GM11168 (cell line): Measurements from ENCODE around the gene SEMA3D.

ENCODE experiments used
- in situ Hi-C: fragments of 300-500 bp; cut with MboI; formaldehyde crosslinking; loops from one replicate; pipeline ENCODE4 v1.12.0; 2022; ENCODE audit warnings: low sequenced_read_pairs; ENCODE audit not compliant: unreplicated experiment

SEMA3D gene

DNA sequence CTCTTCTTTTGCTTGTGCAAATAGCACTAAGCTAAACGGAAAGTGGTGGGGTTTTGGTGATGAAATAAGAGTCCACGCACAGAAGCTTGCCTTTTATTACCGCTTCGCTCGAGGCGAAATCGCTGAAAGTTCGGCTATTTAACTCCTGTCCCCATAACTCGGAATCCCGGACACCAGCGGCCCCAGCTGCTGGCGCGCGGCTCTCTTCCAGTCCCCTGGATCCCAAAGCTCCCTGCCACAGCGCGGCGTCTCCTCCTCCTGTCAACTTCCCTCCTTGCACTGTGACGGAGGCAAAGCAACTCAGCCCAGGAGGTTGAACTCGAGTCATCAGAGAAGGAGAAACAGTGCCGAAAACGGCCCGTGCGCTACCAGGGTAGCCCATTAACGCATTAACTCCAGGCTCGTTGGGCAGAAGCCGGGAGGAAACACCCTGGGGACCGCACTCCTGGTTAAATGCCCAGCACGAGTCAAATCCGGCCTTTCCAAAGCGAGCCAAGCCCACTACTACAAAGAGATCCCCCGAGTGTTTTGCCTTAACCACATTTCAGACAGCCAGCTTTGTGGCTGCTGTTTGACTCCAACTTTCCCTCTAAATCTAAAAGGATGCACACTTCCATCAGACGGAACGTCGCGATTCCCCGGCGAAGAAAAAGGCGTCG, 1.3 kb downstream of the SEMA3D start:
- in situ Hi-C loops, result no loop called here

DNA sequence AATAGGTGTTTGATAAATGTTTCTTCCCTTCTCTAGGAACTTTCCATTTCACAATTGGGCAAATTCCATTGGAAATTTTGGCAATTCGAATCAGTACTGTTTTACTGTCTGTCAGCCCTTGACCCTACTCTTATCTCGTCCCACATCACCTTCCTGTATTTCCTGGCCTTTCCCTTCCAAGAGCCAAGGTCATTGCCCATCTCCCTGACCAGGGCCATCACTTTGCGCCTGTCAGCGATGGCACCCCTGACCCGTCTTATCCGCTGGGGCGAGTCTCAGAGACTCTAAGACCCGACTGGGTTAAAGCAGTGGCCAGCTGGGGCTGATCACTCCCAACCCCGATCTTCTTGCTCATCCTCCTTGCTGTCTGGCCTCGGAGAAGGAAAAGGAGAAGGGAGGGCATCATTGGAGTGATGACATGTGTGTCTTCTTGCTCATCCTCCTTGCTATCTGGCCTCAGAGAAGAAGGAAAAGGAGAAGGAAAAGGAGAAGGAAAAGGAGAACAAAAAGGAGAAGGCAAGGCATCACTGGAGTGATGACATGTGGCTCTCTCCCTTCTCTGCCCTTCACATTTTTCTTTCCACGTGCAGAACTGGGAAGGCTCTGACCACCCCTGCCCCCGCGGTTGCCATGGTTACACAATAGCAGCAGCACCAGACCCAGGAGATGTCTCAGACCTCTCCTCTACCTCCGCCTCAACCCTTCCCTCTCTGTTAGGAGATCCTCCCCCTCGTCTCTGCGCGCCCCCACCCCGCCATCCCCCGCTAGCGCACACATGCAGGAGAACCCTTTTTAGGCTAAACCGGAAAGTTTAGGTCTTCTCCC, 2.0 kb downstream of the SEMA3D start:
- in situ Hi-C loops, result no loop called here

DNA sequence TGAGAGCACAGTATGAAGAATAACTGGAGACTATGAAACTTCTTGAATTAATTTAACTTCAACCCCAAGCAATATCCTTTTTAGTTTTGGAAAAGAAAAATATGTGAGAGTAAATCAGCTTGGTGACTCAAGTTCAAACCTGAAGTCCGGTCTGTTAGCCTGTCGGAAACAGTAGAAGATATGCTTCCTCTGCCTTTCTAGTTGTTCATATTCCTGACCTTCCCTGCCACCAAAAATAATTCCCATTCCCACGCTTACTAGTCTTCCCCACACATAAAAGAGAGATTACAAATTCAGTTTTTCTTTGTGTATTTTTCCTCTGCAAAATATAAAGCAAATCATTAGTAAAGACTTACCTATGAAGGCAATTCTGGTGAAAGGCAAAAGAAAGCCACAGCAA, 3.6 kb downstream of the SEMA3D start:
- in situ Hi-C loops, result no loop called here

DNA sequence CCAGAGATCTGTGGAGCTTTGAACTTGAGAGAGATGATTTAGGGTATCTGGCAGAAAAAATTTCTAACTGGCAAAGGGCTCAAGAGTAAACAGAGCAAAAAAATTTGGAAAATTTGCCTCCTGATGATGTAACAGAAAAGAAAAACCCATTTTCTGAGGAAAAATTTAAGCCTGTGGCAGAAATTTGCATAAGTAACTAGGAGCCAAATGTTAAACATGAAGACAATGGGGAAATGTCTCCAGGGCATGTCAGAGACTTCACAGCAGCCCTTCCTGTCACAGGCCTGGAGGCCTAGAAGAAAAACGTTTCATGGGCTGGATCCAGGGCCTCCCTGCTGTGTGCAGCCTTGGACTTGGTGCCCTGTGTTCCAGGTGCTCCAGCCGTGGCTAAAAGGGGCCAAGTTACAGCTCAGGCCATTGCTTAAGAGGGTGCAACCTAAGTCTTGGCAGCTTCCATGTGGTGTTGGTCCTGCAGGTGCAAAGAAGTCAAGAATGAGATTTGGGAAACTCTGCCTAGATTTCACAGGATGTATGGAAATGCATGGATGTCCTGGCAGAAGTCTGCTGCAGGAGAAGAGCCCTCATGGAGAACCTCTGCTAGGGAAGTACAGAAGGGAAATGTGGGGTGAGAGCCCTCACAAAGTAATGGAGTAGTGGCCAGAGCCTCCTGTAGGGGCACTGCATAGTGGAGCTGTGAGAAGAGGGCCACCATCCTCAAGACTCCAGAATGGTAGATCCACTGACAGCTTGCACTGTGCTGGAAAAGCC, 8.1 kb downstream of the SEMA3D start:
- in situ Hi-C loops, result no loop called here

DNA sequence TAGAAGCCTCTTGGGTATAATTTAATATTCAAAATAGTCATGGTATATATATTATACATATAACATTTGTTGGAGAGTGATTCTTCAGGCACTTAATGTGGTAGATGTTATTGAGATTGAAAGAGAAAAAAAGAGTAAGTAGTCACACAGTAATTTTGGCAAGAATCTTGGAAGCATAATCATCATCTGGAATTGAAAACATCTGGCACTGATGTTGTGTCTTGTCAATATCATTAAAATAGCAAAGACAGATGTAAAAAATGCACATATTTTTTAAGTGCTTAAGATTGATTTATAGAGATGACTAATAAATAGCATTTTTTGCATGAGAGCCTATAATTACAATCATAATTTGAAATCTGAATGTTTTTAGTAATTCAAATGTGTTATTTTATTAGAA, 9.5 kb downstream of the SEMA3D start:
- in situ Hi-C loops, result no loop called here

DNA sequence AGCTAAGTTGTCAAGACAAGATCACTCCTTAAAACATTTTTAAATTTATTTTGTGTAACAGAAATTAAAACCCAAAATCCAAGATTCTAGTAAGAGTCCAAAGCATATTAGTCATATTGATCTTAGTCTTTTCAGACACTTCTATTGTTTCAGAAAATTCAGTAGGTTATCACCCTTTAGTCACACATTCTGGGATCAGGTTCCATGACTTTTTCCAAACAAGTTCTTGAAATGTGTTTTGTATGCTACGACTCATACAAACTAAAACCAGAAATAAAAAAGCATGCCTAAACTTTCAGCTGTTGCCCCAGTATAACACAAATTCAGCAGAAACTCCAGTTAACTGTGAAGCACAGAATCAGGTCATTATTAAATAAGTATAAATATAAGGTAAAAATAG, 10.7 kb downstream of the SEMA3D start:
- in situ Hi-C loops, result no loop called here

DNA sequence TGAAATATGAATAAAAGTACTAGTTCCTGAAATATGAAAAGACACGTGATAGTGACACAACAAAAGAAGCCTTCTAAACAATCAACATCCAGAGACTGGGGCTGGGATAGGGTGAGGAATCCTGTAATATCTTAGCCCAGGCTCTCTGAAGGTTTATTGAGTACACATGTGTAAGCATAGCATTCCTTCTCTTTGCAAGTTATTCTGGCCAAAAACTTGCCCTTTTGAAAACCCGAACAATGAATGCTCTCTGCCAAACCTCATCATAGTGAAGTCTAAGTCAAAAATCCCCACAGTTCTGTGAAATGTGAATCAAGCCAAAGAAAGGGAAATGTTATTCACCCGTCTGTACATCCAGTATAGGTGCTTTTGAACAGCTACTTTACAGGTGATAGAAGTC, 11.6 kb downstream of the SEMA3D start:
- in situ Hi-C loops, result no loop called here

DNA sequence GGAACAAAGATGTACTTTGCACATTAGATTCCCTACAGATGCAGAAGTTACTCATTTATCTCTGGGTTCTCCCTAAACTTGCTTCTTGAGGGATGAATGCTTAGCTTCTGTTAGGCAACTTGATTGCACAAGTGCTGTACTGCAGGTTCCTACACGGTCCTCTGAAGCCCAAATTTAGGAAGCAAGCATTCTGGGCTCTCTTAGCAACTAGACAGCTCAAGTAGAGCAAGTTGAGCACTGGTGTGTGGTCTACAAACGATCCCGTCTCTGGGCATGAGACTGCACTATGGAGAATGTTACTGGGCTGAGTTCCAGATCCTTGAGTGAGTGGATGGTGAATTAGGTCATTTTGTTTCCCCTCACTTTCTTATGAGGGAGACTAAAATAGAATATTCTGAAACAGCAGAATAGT, 14.3 kb downstream of the SEMA3D start:
- in situ Hi-C loops, result no loop called here

DNA sequence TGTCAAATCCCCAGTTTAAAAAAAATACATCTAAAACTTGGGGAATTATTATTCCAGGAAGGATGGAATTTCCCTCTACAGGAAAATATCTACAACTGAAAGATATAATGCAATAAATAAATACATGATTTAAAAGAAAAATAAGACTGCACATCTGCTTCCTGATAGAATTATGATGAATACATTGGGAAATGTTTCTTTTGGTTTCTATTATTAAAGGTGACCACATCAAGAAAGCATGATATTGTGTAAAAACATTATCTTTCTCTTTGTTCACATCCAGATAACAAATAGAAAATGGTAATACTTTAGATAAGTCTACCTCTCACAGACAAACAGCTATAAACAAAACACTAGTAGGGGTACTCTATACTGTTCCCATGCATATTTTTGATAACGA, 19.2 kb downstream of the SEMA3D start:
- in situ Hi-C loops, result no loop called here

DNA sequence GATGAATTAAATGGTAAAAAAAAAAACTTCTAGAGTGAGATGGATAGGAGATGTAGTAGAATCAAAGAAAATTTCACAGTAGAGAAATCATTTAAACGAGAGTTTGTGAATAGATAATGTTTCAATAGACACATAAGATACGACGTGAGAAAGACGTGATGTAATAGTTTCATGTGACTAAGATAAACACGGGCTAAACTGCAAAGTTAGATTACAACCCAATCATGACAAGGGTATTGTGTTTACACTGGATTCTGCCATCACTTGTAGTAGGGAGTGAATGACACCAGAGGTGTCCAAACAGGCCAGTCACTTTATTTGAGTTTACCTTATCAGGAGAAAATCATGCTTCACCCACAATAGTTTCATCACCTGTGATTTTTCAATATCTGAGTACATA, 21.6 kb downstream of the SEMA3D start:
- in situ Hi-C loops, result no loop called here

DNA sequence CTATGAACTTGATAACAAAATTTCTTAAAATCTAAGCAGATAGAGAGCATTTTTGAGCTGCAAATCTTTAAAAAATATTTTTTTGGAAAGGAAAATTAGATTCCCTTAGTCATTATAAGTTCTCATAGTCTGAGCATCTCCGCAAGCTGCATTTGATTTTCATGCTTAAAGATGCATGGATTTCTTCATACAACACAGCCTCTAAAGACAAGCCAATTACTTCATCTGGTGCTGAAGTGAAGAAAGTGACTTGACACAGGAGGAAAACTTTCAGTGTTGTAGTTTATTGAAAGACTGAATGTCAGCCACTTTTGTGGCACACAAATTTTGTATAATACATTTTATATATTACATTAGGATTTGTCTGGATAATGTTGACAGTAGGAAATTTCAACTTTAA, 22.5 kb downstream of the SEMA3D start:
- in situ Hi-C loops, result no loop called here

DNA sequence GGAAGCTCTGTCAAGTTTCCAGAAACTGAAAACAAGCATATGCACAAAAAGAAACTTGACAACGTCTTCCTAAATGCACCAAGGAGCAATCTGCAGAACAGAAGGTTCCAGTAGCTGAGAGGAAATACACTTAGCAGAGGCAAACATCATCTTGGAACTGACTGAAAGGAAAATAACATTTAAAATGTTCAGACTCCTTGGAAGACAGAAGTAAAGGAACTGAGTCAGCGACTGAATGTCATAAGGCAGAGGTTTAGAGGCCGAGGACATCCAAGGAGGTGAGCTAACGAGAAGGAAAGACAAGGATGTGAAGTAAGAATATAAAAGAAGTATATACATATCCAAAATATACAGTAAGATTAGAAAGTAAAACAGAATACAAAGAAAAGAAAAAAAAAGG, 24.1 kb downstream of the SEMA3D start:
- in situ Hi-C loops, result no loop called here

DNA sequence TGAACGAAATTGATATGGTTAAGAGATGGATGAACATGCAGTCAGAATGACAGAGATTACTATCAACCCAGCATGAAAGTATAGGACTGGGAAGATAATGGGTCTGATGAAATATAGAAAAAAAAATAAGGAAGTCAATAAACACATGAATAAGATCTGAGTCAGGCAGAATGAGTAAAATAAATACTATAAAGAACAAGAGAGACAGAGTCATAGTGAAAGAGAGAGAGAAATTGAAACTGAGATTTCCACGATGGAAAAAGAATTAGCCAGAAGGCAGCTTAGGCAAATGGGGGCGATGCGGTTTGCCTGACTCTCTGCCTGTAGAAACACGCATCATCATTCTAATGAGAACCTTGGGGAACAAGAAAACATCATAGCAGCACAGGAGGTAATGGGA, 26.6 kb downstream of the SEMA3D start:
- in situ Hi-C loops, result no loop called here

DNA sequence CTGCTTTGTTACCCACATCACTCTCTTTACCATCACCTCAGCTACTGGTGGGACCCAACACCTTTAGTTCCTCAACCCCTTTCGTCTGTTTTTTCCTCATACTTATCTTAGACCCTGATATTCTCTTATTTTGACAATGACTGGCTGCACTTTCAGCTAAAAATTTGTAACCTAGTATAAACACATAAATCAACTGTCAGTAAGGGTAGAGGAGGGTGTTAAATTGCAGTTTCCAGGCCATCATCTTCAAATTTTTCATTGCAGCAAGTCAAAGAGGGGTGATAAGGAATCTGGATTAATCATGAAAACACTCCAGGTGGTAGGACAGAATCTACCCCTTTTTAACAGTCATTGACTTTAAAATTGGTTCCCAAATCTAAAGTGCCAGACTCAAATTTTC, 27.9 kb downstream of the SEMA3D start:
- in situ Hi-C loops, result no loop called here

DNA sequence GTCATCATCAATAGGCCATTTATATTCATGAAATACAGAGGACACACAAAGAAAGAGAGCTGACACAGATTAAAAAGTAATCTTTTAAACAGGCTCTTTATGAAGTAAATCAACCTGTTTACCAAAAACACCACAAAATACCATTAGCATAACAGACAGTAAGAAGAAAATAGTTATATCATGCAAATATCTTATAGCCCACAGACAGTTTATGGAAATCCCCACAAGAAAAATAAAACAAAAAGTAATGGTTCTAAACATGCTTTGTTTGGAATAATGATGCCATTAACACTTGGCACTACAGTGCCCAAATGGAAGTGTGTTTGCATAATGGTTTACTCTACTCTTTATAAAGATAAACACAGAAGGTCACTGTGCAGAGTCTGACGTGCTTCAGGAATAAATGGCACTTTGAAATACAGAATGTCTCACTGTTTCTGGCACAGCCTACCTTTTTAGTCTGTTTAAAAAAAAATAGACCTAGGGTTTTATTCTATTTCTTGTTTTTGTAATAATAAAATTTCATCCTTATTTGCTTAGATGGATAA, 30.1 kb downstream of the SEMA3D start:
- in situ Hi-C loops, result no loop called here

DNA sequence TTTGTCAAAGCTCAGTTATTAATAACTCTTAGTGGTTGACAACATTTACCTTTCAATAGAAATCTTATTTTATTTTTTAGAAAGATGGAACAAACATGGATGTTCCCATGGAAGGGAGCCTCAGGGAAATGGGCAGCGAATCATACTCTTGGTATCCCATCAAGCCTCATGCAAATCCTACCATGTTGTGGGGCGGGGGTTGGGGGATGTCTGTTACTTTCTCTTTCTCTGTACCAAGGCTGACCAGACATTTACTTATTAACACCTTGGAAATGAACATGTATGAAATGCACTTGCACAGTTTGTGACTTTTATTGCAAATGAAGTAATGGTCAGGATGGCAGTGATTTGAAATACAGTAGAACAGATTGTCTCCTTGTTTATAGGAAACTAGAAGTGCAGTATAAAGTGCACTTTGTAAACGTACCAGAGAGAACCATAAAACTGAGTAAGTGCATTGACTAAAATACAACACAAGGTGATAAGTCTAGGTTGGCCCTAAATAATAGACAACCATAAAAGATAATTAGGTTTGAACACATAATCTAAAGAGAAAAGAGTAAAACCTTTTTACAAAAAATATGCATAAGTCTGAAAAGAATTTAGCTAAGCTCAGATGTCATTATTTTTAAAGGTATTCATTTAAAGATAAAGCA, 32.4 kb downstream of the SEMA3D start:
- in situ Hi-C loops, result no loop called here

DNA sequence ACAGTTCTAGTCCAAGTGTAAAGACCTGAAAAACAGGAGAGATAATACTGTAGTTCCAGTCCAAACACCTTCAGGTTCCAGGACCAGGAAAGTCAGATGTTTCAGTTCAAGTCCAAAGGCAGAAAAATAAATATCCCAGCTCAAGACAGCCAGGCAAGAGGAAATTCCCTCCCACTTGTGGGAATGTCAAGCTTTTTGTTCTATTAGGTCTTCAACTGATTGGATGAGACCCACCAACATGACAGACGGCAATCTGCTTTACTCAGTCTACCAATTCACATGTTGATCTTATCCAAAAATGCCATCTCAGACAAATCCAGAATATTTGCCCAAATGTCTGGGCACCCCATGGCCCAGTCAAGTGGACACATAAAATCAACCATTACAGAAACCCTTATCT, 33.1 kb downstream of the SEMA3D start:
- in situ Hi-C loops, result no loop called here

DNA sequence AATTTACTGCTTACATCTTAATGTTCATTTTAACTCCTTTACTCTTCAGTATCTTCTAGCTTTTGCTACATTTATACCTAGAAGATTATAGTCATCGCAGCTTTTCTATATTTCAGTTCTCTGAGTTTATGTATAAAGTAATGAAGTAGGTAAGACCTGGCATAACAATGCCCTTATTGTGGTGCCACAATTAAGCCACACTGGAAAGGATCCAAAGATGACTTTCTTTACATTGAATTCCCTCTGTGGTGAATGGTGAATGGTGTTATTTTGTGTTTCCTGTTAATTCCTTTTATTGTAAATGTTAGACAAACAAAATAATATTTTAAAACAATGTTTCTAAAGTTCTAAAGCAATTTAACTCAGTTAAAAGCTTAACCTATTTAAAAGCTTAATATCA, 36.2 kb downstream of the SEMA3D start:
- in situ Hi-C loops, result no loop called here

DNA sequence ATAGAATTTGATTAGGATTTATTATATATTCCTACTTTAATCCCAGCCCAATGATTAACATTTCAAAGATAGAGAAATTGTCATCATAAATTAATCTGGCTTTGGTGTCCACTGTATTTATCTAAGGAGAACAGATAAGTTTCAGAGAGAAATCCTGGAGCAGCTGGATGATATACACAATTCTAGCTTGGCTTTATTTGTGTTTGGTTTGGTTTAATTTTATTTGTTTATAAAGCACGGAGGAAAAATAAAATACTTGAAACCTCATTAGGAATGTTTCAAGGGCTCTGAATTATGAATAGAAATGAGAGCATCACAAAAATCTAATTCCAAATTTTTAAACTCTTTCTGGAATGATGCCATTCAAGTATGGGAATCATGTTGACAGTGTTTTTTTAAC, 42.1 kb downstream of the SEMA3D start:
- in situ Hi-C loops, result no loop called here

DNA sequence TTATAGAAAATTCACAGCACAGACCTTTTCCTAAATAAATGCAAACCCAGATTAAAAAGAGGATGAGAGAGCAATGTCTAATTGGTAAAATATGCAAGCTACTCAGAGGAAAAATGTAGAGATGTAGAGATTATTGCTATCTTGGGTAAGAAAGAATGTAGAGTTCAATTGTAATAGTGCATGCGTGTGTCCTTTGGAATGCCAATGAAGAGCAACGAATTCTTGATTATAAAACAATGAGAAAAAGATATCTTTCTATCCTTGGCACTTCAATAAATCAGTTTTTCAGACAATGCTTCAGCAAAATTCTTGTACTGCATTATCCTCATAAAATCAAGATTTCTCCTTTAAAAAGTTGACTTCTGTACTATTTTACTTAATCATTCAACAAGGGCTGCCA, 50.9 kb downstream of the SEMA3D start:
- in situ Hi-C loops, result no loop called here

DNA sequence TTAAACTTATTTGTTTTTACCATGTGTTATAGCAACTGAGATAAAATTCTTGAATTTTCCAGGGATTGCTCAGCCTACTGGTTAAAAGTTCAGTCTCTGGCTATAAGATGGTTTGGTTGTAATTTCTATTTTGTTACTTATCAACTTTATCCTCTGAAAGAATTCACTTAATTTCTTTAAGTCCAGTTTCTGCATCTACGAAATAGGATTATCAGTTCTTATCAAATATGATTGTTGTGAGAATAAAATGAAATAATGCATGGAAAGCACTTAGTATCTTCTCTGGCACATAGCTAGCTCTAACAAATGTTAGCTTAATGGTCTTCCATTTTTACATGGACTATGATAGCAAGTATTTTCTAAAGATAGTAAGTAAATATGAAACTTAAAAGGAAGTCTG, 53.3 kb downstream of the SEMA3D start:
- in situ Hi-C loops, result no loop called here
